Keratinocyte (primary cell): ENCODE data around the gene STX16.

Experiments
- EZH2 ChIP-seq: IDR thresholded peaks from one replicate; pipeline ENCODE4 v1.6.1; 2012; ENCODE audit warnings: inconsistent platforms, mild to moderate bottlenecking, low read length, moderate library complexity
- TF ChIP-seq, protein P1 (sequence below), 3 experiments: IDR thresholded peaks in 1 of 3; conservative IDR thresholded peaks in 1 of 3; optimal IDR thresholded peaks in 1 of 3; 2 replicates in 2 of 3; 3 replicates in 1 of 3; pipeline versions ENCODE3 to v1.5.1; 2011; ENCODE audit warnings: low read length in 3 of 3, mild to moderate bottlenecking in 3 of 3, moderate library complexity in 2 of 3, control low read depth in 1 of 3, inconsistent platforms in 1 of 3; ENCODE audit not compliant: insufficient read depth in 2 of 3; ENCODE audit errors: extremely low read depth in 1 of 3

DNA sequence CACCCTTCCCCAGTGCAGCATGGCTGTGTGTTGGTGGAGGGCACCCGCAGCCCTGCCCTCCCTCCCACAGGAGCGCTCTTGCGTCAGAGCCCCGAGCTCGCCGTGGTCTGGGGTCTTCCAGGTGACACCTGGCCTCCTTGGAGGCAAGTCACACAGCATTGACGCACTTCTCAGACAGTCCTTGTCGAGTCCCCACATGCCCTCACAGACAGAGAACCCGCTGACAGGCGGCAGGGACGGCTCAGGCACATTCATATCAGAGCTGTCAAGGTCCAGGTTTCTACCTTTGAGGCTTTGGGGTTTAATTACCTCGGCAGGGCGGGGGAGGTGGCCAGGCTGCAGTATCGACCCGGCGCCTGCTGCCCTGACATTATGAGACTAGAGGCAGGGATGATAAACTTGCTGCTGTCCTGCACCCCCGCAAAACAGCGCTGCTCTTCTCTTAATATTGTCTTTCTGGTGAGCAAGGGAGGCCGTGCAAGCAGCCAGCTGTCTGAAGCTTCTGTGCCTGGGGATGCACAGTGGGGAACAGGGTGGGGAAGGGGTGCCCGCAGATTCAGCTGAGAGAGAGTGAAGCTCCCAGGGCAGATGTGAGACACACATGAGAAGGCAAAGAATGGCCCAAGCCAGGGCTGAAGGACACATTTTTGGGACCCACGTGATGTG, 46.3 kb downstream of the STX16 start:
- TF ChIP-seq, protein P1, sequence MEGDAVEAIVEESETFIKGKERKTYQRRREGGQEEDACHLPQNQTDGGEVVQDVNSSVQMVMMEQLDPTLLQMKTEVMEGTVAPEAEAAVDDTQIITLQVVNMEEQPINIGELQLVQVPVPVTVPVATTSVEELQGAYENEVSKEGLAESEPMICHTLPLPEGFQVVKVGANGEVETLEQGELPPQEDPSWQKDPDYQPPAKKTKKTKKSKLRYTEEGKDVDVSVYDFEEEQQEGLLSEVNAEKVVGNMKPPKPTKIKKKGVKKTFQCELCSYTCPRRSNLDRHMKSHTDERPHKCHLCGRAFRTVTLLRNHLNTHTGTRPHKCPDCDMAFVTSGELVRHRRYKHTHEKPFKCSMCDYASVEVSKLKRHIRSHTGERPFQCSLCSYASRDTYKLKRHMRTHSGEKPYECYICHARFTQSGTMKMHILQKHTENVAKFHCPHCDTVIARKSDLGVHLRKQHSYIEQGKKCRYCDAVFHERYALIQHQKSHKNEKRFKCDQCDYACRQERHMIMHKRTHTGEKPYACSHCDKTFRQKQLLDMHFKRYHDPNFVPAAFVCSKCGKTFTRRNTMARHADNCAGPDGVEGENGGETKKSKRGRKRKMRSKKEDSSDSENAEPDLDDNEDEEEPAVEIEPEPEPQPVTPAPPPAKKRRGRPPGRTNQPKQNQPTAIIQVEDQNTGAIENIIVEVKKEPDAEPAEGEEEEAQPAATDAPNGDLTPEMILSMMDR (optimal IDR thresholded peaks at IDR 0.05 in 1 of 3, IDR thresholded peaks at IDR 0.05 in 1 of 3, conservative IDR thresholded peaks at IDR 0.05 in 1 of 3; ENCODE audit: extremely low read depth in 1 of 3, insufficient read depth in 2 of 3, low read length in 3 of 3), result no peak
- no peak for TF ChIP-seq EZH2
